Gastrocnemius medialis (tissue), 4 donors: ENCODE results near the gene ANTXR2. TPM values are rescaled to one million over a fixed set of nuclear protein-coding genes. Genes with fewer than 3 reads are reported as not detected.

Source experiments
- ATAC-seq, 2 donors: fragments of 150-250 bp; one replicate each; pipeline ENCODE4 v1.9.1; 2016
- DNase-seq, 2 donors: peaks; one replicate each; pipeline ENCODE4 v3.0.0-alpha.2; 2019
- H3K27ac ChIP-seq, 4 donors: fragments of 200-600 bp; sonication (generic); 1 replicate in 1 of 4; 2 replicates in 3 of 4; pipeline ENCODE4 v1.5.1; 2016 to 2018; ENCODE audit warnings: mild to moderate bottlenecking in 2 of 4, moderate library complexity in 1 of 4
- H3K27me3 ChIP-seq, 3 donors: fragments of 200-600 bp; sonication (generic) in 2 of 3; 1 replicate in 1 of 3; 2 replicates in 2 of 3; pipeline versions ENCODE4 v1.5.1 to v1.6.0; 2016 to 2019; ENCODE audit warnings: mild to moderate bottlenecking in 1 of 3, moderate library complexity in 1 of 3
- H3K36me3 ChIP-seq, 2 donors: fragments of 200-600 bp; sonication (generic) in 1 of 2; one replicate each; pipeline ENCODE4 v1.5.1; 2017 to 2018
- H3K4me1 ChIP-seq, 2 donors: fragments of 200-600 bp; sonication (generic) in 1 of 2; one replicate each; pipeline ENCODE4 v1.5.1; 2016 to 2017; ENCODE audit warnings: mild to moderate bottlenecking in 2 of 2
- H3K4me3 ChIP-seq, 4 donors: fragments of 200-600 bp; sonication (generic) in 3 of 4; 1 replicate in 1 of 4; 2 replicates in 3 of 4; pipeline ENCODE4 v1.5.1; 2016 to 2019; ENCODE audit warnings: mild to moderate bottlenecking in 2 of 4
- H3K9me3 ChIP-seq, 3 donors: fragments of 200-600 bp; sonication (generic) in 2 of 3; 1 replicate in 1 of 3; 2 replicates in 2 of 3; pipeline ENCODE4 v1.5.1; 2016 to 2019
- CTCF ChIP-seq, 5 experiments: fragments of 450-650 bp in 3 of 5; fragments of 200-600 bp in 2 of 5; sonication (generic) in 2 of 5; IDR thresholded peaks in 4 of 5; conservative IDR thresholded peaks in 1 of 5; 1 replicate in 4 of 5; 2 replicates in 1 of 5; pipeline ENCODE4 v1.5.1; 2016 to 2019; ENCODE audit warnings: antibody characterized with exemption in 5 of 5, mild to moderate bottlenecking in 3 of 5, moderate library complexity in 3 of 5
- POLR2A ChIP-seq, 2 donors: fragments of 450-650 bp; IDR thresholded peaks; one replicate each; pipeline ENCODE4 v1.6.1; 2017; ENCODE audit warnings: antibody characterized with exemption in 2 of 2, mild to moderate bottlenecking in 2 of 2, moderate library complexity in 2 of 2
- in situ Hi-C, 4 donors: fragments of 200-750 bp; cut with MboI; loops; one replicate each; pipeline versions ENCODE4 v1.15.0 to v1.8.0; 2017; ENCODE audit warnings: low sequenced_read_pairs in 4 of 4
- intact Hi-C: fragments of 100-400 bp; cut with DNase I; formaldehyde crosslinking; loops from one replicate; pipeline ENCODE4 v1.15.1; 2023; ENCODE audit warnings: low total_unique reads
- total RNA-seq, 4 donors: library from RNA; depleted of rRNA; stranded (reverse); fragments of >200 nt; gene quantifications; one replicate each; pipeline versions ENCODE4 v1.1.0 to v1.2.3, GENCODE V29; 2016

The ANTXR2 gene
- total RNA-seq, 4 donors from 2014 or later: 14.5 to 41.0 (median 23.1) TPM

GRCh38 chr4:79869597-79870237 lies 203.3 kb downstream of the ANTXR2 start:
- DNase-seq: no peak
- Histone ChIP-seq H3K4me1 (no peaks in the 10 kb centered on the region), H3K4me3 (no peak overlapping the region), H3K36me3 (no peaks in the 10 kb centered on the region), H3K27me3 (no peaks in the 10 kb centered on the region), H3K27ac (no peak overlapping the region), H3K9me3 (no peaks in the 10 kb centered on the region)
- TF ChIP-seq CTCF (IDR thresholded peaks at IDR 0.05 in 4 of 5, conservative IDR thresholded peaks at IDR 0.05 in 1 of 5) (no peak), POLR2A (IDR thresholded peaks at IDR 0.05) (no peak)
- intact Hi-C loops: no loop called here
- ATAC-seq: no peak
- in situ Hi-C loops: no loop called here

- no peak overlapping the region for H3K27ac ChIP-seq
- intact Hi-C loops (no loop called here), in situ Hi-C loops (no loop called here)
- no peaks in the 10 kb centered on the region for H3K27me3 ChIP-seq
- no peaks in the 10 kb centered on the region for H3K36me3 ChIP-seq
- H3K4me3 ChIP-seq: no peak overlapping the region
- no peak for TF ChIP-seq CTCF (IDR thresholded peaks at IDR 0.05 in 4 of 5, conservative IDR thresholded peaks at IDR 0.05 in 1 of 5)
- no peak for TF ChIP-seq POLR2A (IDR thresholded peaks at IDR 0.05)
- no peak for ATAC-seq
- H3K9me3 ChIP-seq: no peaks in the 10 kb centered on the region
- DNase-seq: no peak
- H3K4me1 ChIP-seq: no peaks in the 10 kb centered on the region
Observed at GRCh38 chr4:79865201-79865597, 207.8 kb downstream of the ANTXR2 start.

- TF ChIP-seq CTCF (IDR thresholded peaks at IDR 0.05 in 4 of 5, conservative IDR thresholded peaks at IDR 0.05 in 1 of 5) (no peak), POLR2A (IDR thresholded peaks at IDR 0.05) (no peak)
- in situ Hi-C loops: no loop called here
Observed at GRCh38 chr4:79864500-79865200, 208.4 kb downstream of the ANTXR2 start.

GRCh38 chr4:79863333-79863732 lies 209.7 kb downstream of the ANTXR2 start:
- no peak overlapping the region for H3K4me3 ChIP-seq
- TF ChIP-seq POLR2A (IDR thresholded peaks at IDR 0.05) (no peak), CTCF (IDR thresholded peaks at IDR 0.05 in 4 of 5, conservative IDR thresholded peaks at IDR 0.05 in 1 of 5) (no peak)
- no peaks in the 10 kb centered on the region for H3K27me3 ChIP-seq
- ATAC-seq: no peak
- no peaks in the 10 kb centered on the region for H3K9me3 ChIP-seq
- no peak for DNase-seq
- intact Hi-C loops (no loop called here), in situ Hi-C loops (no loop called here)
- no peak overlapping the region for H3K27ac ChIP-seq
- no peaks in the 10 kb centered on the region for H3K4me1 ChIP-seq
- no peaks in the 10 kb centered on the region for H3K36me3 ChIP-seq

More at GRCh38 chr4:79864500-79865200, 208.4 kb downstream of the ANTXR2 start:
- intact Hi-C loops: no loop called here
- Histone ChIP-seq H3K9me3 (no peaks in the 10 kb centered on the region), H3K27ac (no peak overlapping the region), H3K4me3 (no peak overlapping the region), H3K36me3 (no peaks in the 10 kb centered on the region), H3K27me3 (no peaks in the 10 kb centered on the region), H3K4me1 (no peaks in the 10 kb centered on the region)
- ATAC-seq (no peak), DNase-seq (no peak)
